NCI-H69 (cell line): ENCODE measurements around the gene CDC5L.

ENCODE experiments used
- DNase-seq: peaks from one replicate; lab custom pipeline; 2025; lab: John Stamatoyannopoulos, UW

Gene CDC5L

GRCh38 chr6:44373787-44374186 lies 13.7 kb upstream of the CDC5L start:
- no peak for DNase-seq

GRCh38 chr6:44375071-44375470 lies 12.4 kb upstream of the CDC5L start:
- DNase-seq = no peak

- DNase-seq = no peak
These were observed 10.0 kb upstream of the CDC5L start for GRCh38 chr6:44377484-44377883.

GRCh38 chr6:44377971-44378370 lies 9.5 kb upstream of the CDC5L start:
- DNase-seq = no peak

- DNase-seq = no peak
These were observed 5.8 kb upstream of the CDC5L start for GRCh38 chr6:44381739-44382138.

GRCh38 chr6:44386364-44386928 lies 1.1 kb upstream of the CDC5L start:
- DNase-seq = peak; percentile 57

- peak; percentile 78 for DNase-seq
These were observed 569 bp upstream of the CDC5L start for GRCh38 chr6:44386929-44387345.

- no peak for DNase-seq
These were observed 605 bp downstream of the CDC5L start for GRCh38 chr6:44388135-44388487.

GRCh38 chr6:44388887-44389286 lies 1.4 kb downstream of the CDC5L start:
- no peak for DNase-seq

- no peak for DNase-seq
These were observed 2.7 kb downstream of the CDC5L start for GRCh38 chr6:44390158-44390683.

GRCh38 chr6:44395501-44395900 lies 8.0 kb downstream of the CDC5L start:
- no peak for DNase-seq

GRCh38 chr6:44396968-44397367 lies 9.5 kb downstream of the CDC5L start:
- DNase-seq = no peak

GRCh38 chr6:44397424-44398164 lies 10.1 kb downstream of the CDC5L start:
- DNase-seq = peak; percentile 18

GRCh38 chr6:44399991-44400390 lies 12.5 kb downstream of the CDC5L start:
- no peak for DNase-seq

- no peak for DNase-seq
These were observed 13.1 kb downstream of the CDC5L start for GRCh38 chr6:44400572-44400971.

GRCh38 chr6:44401138-44401537 lies 13.6 kb downstream of the CDC5L start:
- no peak for DNase-seq

- DNase-seq = no peak
These were observed 16.7 kb downstream of the CDC5L start for GRCh38 chr6:44404022-44404714.

- DNase-seq = no peak
These were observed 17.2 kb downstream of the CDC5L start for GRCh38 chr6:44404715-44405099.

GRCh38 chr6:44407951-44408670 lies 20.6 kb downstream of the CDC5L start:
- DNase-seq = no peak

GRCh38 chr6:44409207-44409794 lies 21.8 kb downstream of the CDC5L start:
- DNase-seq = no peak

- DNase-seq = no peak
These were observed 22.9 kb downstream of the CDC5L start for GRCh38 chr6:44410363-44410762.

GRCh38 chr6:44411141-44411540 lies 23.6 kb downstream of the CDC5L start:
- no peak for DNase-seq
